HepG2 (cell line): ENCODE results near the gene HSDL1. TPM values are rescaled to one million over a fixed set of nuclear protein-coding genes. Genes with fewer than 3 reads are reported as not detected.

ENCODE experiments used
- IKZF4 ChIP-seq: sonication (generic); formaldehyde crosslinking; IDR thresholded peaks from 2 replicates; pipeline ENCODE4 v1.5.1; 2020; ENCODE audit warnings: borderline replicate concordance, mild to moderate bottlenecking, low read depth, missing genetic modification reagents; ENCODE audit errors: not compliant biosample characterization
- MTA1 ChIP-seq: sonication (generic); formaldehyde crosslinking; IDR thresholded peaks from 2 replicates; pipeline ENCODE4 v1.4.0; 2020; ENCODE audit warnings: missing genetic modification reagents, mild to moderate bottlenecking, borderline replicate concordance
- MTF2 ChIP-seq: sonication (generic); formaldehyde crosslinking; IDR thresholded peaks from 2 replicates; pipeline ENCODE4 v1.5.0; 2020; ENCODE audit warnings: missing genetic modification reagents, borderline replicate concordance
- NR2F1 ChIP-seq, 2 experiments: fragments of 450-650 bp in 1 of 2; formaldehyde crosslinking in 1 of 2; IDR thresholded peaks; 2 replicates each; pipeline versions ENCODE4 v1.5.0 to v1.6.1; 2016 to 2020; ENCODE audit warnings: mild to moderate bottlenecking in 1 of 2, missing compliant biosample characterization in 1 of 2, missing genetic modification reagents in 1 of 2, moderate library complexity in 1 of 2
- TOE1 ChIP-seq: sonication (generic); formaldehyde crosslinking; IDR thresholded peaks from 2 replicates; pipeline ENCODE4 v1.4.0; 2020; ENCODE audit warnings: mild to moderate bottlenecking, missing genetic modification reagents
- ZMYM4 ChIP-seq: sonication (generic); formaldehyde crosslinking; IDR thresholded peaks from 2 replicates; pipeline ENCODE4 v1.8.1; 2023; ENCODE audit warnings: mild to moderate bottlenecking, missing genetic modification reagents
- ZNF136 ChIP-seq: sonication (generic); formaldehyde crosslinking; IDR thresholded peaks from 2 replicates; pipeline ENCODE4 v1.8.1; 2022; ENCODE audit warnings: low read depth, mild to moderate bottlenecking, moderate library complexity, missing genetic modification reagents
- ZNF253 ChIP-seq: sonication (generic); formaldehyde crosslinking; IDR thresholded peaks from 2 replicates; pipeline ENCODE4 v1.8.0; 2022; ENCODE audit warnings: mild to moderate bottlenecking, missing genetic modification reagents, borderline replicate concordance
- ZNF337 ChIP-seq: sonication (generic); formaldehyde crosslinking; IDR thresholded peaks from 2 replicates; pipeline ENCODE4 v1.5.1; 2020; ENCODE audit warnings: missing genetic modification reagents, low read depth, mild to moderate bottlenecking, borderline replicate concordance
- ZNF431 ChIP-seq: sonication (generic); formaldehyde crosslinking; IDR thresholded peaks from 2 replicates; pipeline ENCODE4 v1.9.0; 2022; ENCODE audit warnings: missing genetic modification reagents, low read depth, mild to moderate bottlenecking, borderline replicate concordance
- ZNF546 ChIP-seq: sonication (generic); formaldehyde crosslinking; conservative IDR thresholded peaks from 2 replicates; pipeline ENCODE4 v1.8.1; 2023; ENCODE audit warnings: mild to moderate bottlenecking, missing genetic modification reagents
- ZNF776 ChIP-seq: sonication (generic); formaldehyde crosslinking; IDR thresholded peaks from 2 replicates; pipeline ENCODE4 v1.4.0; 2020; ENCODE audit warnings: mild to moderate bottlenecking, missing genetic modification reagents
- polyA plus RNA-seq, 8 experiments: library from polyadenylated mRNA; depleted of rRNA in 3 of 8; stranded (reverse) in 7 of 8; unstranded in 1 of 8; fragments of >200 nt; fragmentation: Illumina TruSeq in 4 of 8; extraction: Trizol in 4 of 8; gene quantifications; 2 replicates each; pipeline versions ENCODE4 v1.2.1 to v1.2.3, GENCODE V29; 2011 to 2016; ENCODE audit warnings: low read depth in 4 of 8, missing spikeins in 1 of 8, mixed read lengths in 1 of 8; ENCODE audit not compliant: insufficient read depth in 1 of 8
- total RNA-seq, 5 experiments: library from RNA; depleted of rRNA; stranded (reverse); fragments of >200 nt; fragmentation: Illumina TruSeq; extraction: Trizol; gene quantifications; 2 replicates each; pipeline ENCODE4 v1.2.3, GENCODE V29; 2016; ENCODE audit warnings: low read depth in 1 of 5
- TF ChIP-seq, protein P1 (sequence below): sonication (generic); formaldehyde crosslinking; IDR thresholded peaks from 2 replicates; pipeline ENCODE4 v1.8.0; 2022; ENCODE audit warnings: mild to moderate bottlenecking, missing genetic modification reagents, moderate library complexity
- TF ChIP-seq, protein P2 (sequence below): sonication (generic); formaldehyde crosslinking; IDR thresholded peaks from 2 replicates; pipeline ENCODE4 v1.8.1; 2023; ENCODE audit warnings: mild to moderate bottlenecking, inconsistent platforms, moderate library complexity, missing genetic modification reagents, borderline replicate concordance
- TF ChIP-seq, protein P3 (sequence below): sonication (generic); formaldehyde crosslinking; IDR thresholded peaks from 2 replicates; pipeline ENCODE4 v1.5.0; 2020; ENCODE audit warnings: missing genetic modification reagents
- TF ChIP-seq, protein P4 (sequence below): sonication (generic); formaldehyde crosslinking; IDR thresholded peaks from 2 replicates; pipeline ENCODE4 v1.4.0; 2020; ENCODE audit warnings: missing genetic modification reagents
- TF ChIP-seq, protein P5 (sequence below): sonication (generic); formaldehyde crosslinking; IDR thresholded peaks from 2 replicates; pipeline ENCODE4 v1.4.0; 2020; ENCODE audit warnings: mild to moderate bottlenecking, missing genetic modification reagents
- TF ChIP-seq, protein P6 (sequence below): sonication (generic); formaldehyde crosslinking; IDR thresholded peaks from 2 replicates; pipeline ENCODE4 v1.4.0; 2020; ENCODE audit warnings: missing genetic modification reagents
- TF ChIP-seq, protein P7 (sequence below): sonication (generic); formaldehyde crosslinking; IDR thresholded peaks from 2 replicates; pipeline ENCODE4 v1.4.0; 2020; ENCODE audit warnings: missing genetic modification reagents, borderline replicate concordance

The HSDL1 gene
- total and polyA plus RNA-seq, 2 of the 13 experiments (the other 11 are each of a cell fraction or from before 2014, with no cell fraction given), result 49.2 to 49.7 TPM

DNA sequence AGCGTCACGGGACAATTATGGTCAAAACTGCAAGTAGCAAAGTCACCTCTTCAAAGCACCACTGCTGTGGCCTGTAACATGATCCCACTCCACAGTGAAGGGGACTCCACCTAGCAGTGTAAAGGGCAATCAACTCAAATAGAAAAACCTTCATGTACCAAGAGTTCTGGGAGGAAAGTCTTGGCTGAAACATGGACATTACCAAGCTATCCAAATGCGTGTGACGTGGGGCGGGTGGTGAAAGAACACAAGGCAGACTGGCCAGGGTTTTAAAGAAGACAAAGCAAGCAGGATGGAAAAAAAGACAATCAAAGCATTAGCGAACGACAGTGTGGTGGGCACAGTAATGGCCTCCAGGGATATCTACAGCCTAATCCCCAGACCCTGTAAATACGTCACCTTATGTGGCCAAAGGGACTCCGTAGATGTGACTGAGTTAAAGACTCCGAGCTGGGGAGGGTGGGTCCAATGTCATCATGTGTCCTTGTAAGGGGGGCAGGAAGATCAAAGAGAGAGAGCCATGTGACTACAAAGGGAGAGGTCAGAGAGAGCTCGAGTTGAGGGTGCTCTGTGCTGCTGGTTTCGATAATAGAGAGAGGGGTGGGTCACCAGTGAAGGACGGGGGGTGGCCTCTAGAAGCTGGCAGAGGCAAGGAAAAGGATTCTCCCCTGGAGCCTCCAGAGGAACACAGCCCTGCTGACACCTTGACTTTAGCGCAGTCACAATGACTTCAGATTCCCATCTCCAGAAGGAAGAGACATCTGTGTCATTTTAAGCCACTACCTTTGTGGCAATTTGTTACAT is 6.0 kb downstream of the HSDL1 start (continued):
- TF ChIP-seq, protein P1, sequence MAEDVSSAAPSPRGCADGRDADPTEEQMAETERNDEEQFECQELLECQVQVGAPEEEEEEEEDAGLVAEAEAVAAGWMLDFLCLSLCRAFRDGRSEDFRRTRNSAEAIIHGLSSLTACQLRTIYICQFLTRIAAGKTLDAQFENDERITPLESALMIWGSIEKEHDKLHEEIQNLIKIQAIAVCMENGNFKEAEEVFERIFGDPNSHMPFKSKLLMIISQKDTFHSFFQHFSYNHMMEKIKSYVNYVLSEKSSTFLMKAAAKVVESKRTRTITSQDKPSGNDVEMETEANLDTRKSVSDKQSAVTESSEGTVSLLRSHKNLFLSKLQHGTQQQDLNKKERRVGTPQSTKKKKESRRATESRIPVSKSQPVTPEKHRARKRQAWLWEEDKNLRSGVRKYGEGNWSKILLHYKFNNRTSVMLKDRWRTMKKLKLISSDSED (CRISPR knock-in tag), result no peak
- TF ChIP-seq, protein P2, sequence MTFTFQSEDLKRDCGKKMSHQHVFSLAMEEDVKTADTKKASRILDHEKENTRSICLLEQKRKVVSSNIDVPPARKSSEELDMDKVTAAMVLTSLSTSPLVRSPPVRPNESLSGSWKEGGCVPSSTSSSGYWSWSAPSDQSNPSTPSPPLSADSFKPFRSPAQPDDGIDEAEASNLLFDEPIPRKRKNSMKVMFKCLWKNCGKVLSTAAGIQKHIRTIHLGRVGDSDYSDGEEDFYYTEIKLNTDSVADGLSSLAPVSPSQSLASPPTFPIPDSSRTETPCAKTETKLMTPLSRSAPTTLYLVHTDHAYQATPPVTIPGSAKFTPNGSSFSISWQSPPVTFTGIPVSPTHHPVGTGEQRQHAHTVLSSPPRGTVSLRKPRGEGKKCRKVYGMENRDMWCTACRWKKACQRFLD, result no peak
- TF ChIP-seq MTF2 (CRISPR knock-in tag) (no peak), ZMYM4 (peak; percentile 79), ZNF253 (CRISPR knock-in tag) (no peak), ZNF776 (CRISPR knock-in tag) (no peak), IKZF4 (CRISPR knock-in tag) (no peak), MTA1 (CRISPR knock-in tag) (no peak), ZNF136 (CRISPR knock-in tag) (peak; percentile 76; the same call in 1 of the 2 replicates), NR2F1 (CRISPR knock-in tag; IDR thresholded peaks at IDR 0.05) (peak; percentile 82 to 87), TOE1 (CRISPR knock-in tag) (no peak), ZNF337 (CRISPR knock-in tag) (peak; percentile 65; the same call in 1 of the 2 replicates), ZNF431 (CRISPR knock-in tag) (no peak), ZNF546 (CRISPR knock-in tag) (no peak)
- TF ChIP-seq, protein P3, sequence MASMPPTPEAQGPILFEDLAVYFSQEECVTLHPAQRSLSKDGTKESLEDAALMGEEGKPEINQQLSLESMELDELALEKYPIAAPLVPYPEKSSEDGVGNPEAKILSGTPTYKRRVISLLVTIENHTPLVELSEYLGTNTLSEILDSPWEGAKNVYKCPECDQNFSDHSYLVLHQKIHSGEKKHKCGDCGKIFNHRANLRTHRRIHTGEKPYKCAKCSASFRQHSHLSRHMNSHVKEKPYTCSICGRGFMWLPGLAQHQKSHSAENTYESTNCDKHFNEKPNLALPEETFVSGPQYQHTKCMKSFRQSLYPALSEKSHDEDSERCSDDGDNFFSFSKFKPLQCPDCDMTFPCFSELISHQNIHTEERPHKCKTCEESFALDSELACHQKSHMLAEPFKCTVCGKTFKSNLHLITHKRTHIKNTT (CRISPR knock-in tag), result no peak
- TF ChIP-seq, protein P4, sequence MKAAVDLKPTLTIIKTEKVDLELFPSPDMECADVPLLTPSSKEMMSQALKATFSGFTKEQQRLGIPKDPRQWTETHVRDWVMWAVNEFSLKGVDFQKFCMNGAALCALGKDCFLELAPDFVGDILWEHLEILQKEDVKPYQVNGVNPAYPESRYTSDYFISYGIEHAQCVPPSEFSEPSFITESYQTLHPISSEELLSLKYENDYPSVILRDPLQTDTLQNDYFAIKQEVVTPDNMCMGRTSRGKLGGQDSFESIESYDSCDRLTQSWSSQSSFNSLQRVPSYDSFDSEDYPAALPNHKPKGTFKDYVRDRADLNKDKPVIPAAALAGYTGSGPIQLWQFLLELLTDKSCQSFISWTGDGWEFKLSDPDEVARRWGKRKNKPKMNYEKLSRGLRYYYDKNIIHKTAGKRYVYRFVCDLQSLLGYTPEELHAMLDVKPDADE (CRISPR knock-in tag), result no peak
- TF ChIP-seq, protein P5, sequence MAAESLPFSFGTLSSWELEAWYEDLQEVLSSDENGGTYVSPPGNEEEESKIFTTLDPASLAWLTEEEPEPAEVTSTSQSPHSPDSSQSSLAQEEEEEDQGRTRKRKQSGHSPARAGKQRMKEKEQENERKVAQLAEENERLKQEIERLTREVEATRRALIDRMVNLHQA, result no peak
- TF ChIP-seq, protein P6, sequence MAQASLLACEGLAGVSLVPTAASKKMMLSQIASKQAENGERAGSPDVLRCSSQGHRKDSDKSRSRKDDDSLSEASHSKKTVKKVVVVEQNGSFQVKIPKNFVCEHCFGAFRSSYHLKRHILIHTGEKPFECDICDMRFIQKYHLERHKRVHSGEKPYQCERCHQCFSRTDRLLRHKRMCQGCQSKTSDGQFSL, result peak; percentile 54; the same call in 1 of the 2 replicates
- TF ChIP-seq, protein P7, sequence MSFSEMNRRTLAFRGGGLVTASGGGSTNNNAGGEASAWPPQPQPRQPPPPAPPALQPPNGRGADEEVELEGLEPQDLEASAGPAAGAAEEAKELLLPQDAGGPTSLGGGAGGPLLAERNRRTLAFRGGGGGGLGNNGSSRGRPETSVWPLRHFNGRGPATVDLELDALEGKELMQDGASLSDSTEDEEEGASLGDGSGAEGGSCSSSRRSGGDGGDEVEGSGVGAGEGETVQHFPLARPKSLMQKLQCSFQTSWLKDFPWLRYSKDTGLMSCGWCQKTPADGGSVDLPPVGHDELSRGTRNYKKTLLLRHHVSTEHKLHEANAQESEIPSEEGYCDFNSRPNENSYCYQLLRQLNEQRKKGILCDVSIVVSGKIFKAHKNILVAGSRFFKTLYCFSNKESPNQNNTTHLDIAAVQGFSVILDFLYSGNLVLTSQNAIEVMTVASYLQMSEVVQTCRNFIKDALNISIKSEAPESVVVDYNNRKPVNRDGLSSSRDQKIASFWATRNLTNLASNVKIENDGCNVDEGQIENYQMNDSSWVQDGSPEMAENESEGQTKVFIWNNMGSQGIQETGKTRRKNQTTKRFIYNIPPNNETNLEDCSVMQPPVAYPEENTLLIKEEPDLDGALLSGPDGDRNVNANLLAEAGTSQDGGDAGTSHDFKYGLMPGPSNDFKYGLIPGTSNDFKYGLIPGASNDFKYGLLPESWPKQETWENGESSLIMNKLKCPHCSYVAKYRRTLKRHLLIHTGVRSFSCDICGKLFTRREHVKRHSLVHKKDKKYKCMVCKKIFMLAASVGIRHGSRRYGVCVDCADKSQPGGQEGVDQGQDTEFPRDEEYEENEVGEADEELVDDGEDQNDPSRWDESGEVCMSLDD (CRISPR knock-in tag), result no peak
